ENCODE measurements around the gene HNF1A. TPM values are rescaled to one million over a fixed set of nuclear protein-coding genes. Genes with fewer than 3 reads are reported as not detected.

The HNF1A gene
- polyA plus RNA-seq, 1 donor from 2014 or later: not detected

- H3K4me2 ChIP-seq (ENCODE audit: low read length): no peak overlapping the region
- TF ChIP-seq MXI1 (conservative IDR thresholded peaks at IDR 0.05; ENCODE audit: poor library complexity, severe bottlenecking): no peak
- no peak for TF ChIP-seq RAD21 (conservative IDR thresholded peaks at IDR 0.05)
- TF ChIP-seq POLR2AphosphoS5 (IDR thresholded peaks at IDR 0.05): no peak
- no peak for TF ChIP-seq EP300 (conservative IDR thresholded peaks at IDR 0.05; ENCODE audit: poor library complexity, severe bottlenecking)
- TF ChIP-seq CTCF (IDR thresholded peaks at IDR 0.05; ENCODE audit: poor library complexity, severe bottlenecking): no peak
- no peak for TF ChIP-seq EZH2 (IDR thresholded peaks at IDR 0.05; ENCODE audit: borderline replicate concordance, insufficient read depth, low read length, poor library complexity, severe bottlenecking)
- no peak for TF ChIP-seq SMC3 (conservative IDR thresholded peaks at IDR 0.05; ENCODE audit: poor library complexity)
- TF ChIP-seq REST (IDR thresholded peaks at IDR 0.05; ENCODE audit: borderline replicate concordance): no peak
- no peak for TF ChIP-seq TAF1 (IDR thresholded peaks at IDR 0.05; ENCODE audit: low read depth)
- H3K36me3 ChIP-seq (ENCODE audit: insufficient read depth, low read length): no peaks in the 10 kb centered on the region
- H3K9me2 ChIP-seq (ENCODE audit: insufficient read depth, low read length): no peaks in the 10 kb centered on the region
- no peak overlapping the region for H2AFZ ChIP-seq (ENCODE audit: low read depth, low read length)
- H3K27me3 ChIP-seq (ENCODE audit: insufficient read depth, low read depth, low read length): no peaks in the 10 kb centered on the region
- H3K9me3 ChIP-seq (ENCODE audit: low read length): no peaks in the 10 kb centered on the region
- no peak overlapping the region for H3K9ac ChIP-seq (ENCODE audit: low read length)
- H3F3A ChIP-seq (ENCODE audit: insufficient read depth, low read length, poor library complexity, severe bottlenecking): no peaks in the 10 kb centered on the region
- H3K79me2 ChIP-seq (replicated peaks; ENCODE audit: insufficient read depth, low read length): no peaks in the 10 kb centered on the region
- H4K20me1 ChIP-seq (ENCODE audit: insufficient read depth): no peaks in the 10 kb centered on the region
- H3K4me3 ChIP-seq (ENCODE audit: low read length): no peak overlapping the region
- no peak overlapping the region for H3K27ac ChIP-seq (ENCODE audit: low read length)
Measured at GRCh38 chr12:120981407-120981941, 3.1 kb downstream of the HNF1A start.

- H4K20me1 ChIP-seq (ENCODE audit: insufficient read depth): no peaks in the 10 kb centered on the region
- no peaks in the 10 kb centered on the region for H3K36me3 ChIP-seq (ENCODE audit: insufficient read depth, low read length)
- TF ChIP-seq RAD21 (conservative IDR thresholded peaks at IDR 0.05) (no peak), SMC3 (conservative IDR thresholded peaks at IDR 0.05; ENCODE audit: poor library complexity) (no peak), EZH2 (IDR thresholded peaks at IDR 0.05; ENCODE audit: borderline replicate concordance, insufficient read depth, low read length, poor library complexity, severe bottlenecking) (no peak), CTCF (IDR thresholded peaks at IDR 0.05; ENCODE audit: poor library complexity, severe bottlenecking) (no peak), REST (IDR thresholded peaks at IDR 0.05; ENCODE audit: borderline replicate concordance) (no peak), MXI1 (conservative IDR thresholded peaks at IDR 0.05; ENCODE audit: poor library complexity, severe bottlenecking) (no peak), POLR2AphosphoS5 (IDR thresholded peaks at IDR 0.05) (no peak), EP300 (conservative IDR thresholded peaks at IDR 0.05; ENCODE audit: poor library complexity, severe bottlenecking) (no peak), TAF1 (IDR thresholded peaks at IDR 0.05; ENCODE audit: low read depth) (no peak)
- H3K4me2 ChIP-seq (ENCODE audit: low read length): no peak overlapping the region
- no peak overlapping the region for H3K27ac ChIP-seq (ENCODE audit: low read length)
- no peaks in the 10 kb centered on the region for H3K9me2 ChIP-seq (ENCODE audit: insufficient read depth, low read length)
- H3K9ac ChIP-seq (ENCODE audit: low read length): no peak overlapping the region
- no peaks in the 10 kb centered on the region for H3F3A ChIP-seq (ENCODE audit: insufficient read depth, low read length, poor library complexity, severe bottlenecking)
- H3K27me3 ChIP-seq (ENCODE audit: insufficient read depth, low read depth, low read length): no peaks in the 10 kb centered on the region
- no peak overlapping the region for H2AFZ ChIP-seq (ENCODE audit: low read depth, low read length)
- no peak overlapping the region for H3K4me3 ChIP-seq (ENCODE audit: low read length)
- H3K79me2 ChIP-seq (replicated peaks; ENCODE audit: insufficient read depth, low read length): no peaks in the 10 kb centered on the region
- no peaks in the 10 kb centered on the region for H3K9me3 ChIP-seq (ENCODE audit: low read length)
Measured at GRCh38 chr12:120982659-120983058, 4.3 kb downstream of the HNF1A start.
